Stimulated activated CD4-positive, alpha-beta T cell treated with anti-CD3 and anti-CD28 coated beads, Interleukin-4, amount 100 ng/mL, for 24 hours (primary cell): ENCODE results near the gene DCST2.

Source experiments
- DNase-seq: peaks from one replicate; pipeline ENCODE4 v3.0.0-alpha.2; 2020

The DCST2 gene

DNA sequence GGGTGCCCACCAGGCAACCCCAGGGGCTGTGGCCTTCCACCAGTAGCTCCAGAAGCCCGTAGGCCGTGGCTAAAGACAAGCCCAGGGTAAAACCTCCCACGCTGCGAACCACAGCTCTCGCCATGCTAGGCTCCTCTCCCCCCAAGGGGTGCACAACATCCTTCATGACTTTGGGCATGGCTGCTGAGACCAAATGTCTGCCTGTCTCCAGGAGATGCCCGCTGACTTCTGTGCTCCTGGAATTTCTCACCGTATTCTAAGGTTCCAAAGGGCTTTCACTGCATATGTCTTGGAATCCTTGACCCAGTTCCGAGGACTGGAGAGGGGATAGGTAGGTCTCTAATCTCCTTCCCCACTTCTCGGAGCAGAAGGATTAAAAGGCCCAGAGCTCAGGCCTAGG lies at the start of gene DCST2, which contains the start of gene DCST1:
Gene DCST2 (minus strand): TSS at position 258 of the 400 bp plus-strand sequence. CDS start 80 bp downstream, at position 178.
Gene DCST1 (plus strand): TSS at position 301 of the 400 bp plus-strand sequence. CDS start 213 bp downstream, outside the sequence.
- DNase-seq = no peak

DNA sequence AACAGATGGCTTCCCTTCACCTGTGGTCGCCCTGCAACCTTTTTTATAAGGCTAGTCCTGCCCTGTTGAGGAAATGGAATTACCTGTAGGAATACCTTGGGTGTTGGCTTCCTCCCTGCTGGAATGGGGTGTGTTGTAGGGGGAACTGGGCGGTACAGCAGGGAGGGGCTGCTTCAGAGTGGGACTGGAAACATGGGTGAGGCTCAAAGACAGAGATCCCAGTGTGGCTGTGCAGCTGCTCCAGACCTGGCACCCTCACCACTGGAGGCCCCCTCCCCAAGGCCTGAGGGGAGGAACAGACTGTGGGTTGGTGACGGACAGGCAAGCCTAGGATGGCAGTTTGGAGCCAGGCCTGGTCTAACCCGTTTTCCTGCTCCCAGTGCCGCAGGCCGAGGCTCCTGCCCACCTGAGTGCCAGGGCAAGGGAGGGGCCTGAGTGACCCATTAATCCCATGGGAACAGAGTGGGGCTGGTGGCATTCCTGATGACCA lies 49.5 kb upstream of the DCST2 start:
- no peak for DNase-seq

DNA sequence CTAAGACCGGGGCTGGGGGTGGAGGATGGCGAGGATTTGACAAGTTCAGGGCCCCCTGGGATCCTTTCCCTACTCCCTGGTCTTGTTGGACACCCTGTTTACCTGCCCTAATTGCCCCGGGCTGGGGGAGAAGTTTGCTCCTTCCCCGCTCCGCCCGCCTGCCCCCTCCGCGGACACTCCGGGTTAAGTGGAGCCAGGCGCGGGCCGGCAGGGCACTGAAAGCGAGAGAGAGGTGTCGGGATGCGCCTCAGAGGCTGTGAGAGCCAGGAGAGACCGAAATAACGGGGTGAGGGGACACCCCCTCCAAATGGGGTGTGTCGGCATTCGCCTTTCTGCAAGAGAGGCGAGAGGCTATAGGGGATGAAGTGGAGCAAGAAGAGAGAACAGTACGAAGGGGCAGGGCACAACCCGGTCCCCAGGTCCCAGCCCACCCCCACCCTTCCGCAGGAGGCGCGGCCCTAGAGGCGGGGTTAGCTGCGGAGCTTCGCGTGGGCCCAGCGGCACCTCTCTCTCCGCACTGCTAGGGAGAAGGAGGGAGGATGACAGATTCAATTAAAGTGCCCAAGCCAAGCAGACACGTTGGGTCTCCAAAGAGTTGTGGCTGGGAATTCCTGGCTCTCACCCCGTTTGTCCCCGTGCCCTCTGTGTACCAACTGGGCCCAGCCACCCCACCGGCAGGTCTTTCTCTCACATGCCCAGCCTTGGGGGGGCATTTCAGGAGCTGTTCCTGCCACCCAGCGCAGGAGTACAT lies 48.9 kb upstream of the DCST2 start:
- no peak for DNase-seq

DNA sequence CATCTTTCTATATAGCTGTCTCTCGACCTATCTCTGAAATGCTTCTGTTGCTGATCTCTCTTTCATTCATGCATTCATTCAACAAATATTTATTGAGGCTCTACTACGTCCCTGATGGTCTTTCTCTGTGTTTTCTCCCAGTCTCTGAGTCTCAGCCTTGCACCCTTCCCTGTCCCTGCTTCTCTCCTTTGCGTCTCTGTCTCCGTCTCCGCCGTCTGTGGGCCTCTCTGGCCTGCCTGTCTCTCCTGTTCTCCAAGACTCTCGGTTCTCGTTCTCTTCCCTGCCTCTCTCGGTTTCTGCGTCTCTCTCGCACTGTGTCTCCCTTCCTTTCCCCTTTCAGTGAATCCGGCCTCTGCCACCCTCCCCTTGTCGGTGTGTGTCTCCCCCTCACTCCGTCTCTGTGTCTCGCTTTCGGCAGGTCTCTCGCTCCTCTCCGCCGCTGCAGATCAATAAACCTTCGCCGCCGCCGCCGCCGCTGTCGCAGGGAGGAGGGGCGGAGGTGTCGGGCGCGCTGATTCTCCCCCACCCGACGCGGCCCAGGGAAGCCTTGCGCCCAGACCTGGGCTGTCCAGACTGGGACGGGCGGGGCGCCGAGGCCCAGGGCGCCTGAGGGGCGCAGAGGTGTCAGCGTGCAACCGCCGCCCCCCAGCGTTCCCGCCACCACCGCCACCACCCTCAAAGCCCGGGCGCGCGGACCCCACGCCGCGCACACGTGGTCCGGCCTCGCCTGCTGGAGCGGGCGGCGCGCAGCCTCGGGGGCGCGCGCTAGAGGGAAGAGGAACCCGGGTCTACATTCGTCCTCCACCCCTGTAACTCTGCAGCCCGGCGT lies 48.1 kb upstream of the DCST2 start:
- DNase-seq = no peak

DNA sequence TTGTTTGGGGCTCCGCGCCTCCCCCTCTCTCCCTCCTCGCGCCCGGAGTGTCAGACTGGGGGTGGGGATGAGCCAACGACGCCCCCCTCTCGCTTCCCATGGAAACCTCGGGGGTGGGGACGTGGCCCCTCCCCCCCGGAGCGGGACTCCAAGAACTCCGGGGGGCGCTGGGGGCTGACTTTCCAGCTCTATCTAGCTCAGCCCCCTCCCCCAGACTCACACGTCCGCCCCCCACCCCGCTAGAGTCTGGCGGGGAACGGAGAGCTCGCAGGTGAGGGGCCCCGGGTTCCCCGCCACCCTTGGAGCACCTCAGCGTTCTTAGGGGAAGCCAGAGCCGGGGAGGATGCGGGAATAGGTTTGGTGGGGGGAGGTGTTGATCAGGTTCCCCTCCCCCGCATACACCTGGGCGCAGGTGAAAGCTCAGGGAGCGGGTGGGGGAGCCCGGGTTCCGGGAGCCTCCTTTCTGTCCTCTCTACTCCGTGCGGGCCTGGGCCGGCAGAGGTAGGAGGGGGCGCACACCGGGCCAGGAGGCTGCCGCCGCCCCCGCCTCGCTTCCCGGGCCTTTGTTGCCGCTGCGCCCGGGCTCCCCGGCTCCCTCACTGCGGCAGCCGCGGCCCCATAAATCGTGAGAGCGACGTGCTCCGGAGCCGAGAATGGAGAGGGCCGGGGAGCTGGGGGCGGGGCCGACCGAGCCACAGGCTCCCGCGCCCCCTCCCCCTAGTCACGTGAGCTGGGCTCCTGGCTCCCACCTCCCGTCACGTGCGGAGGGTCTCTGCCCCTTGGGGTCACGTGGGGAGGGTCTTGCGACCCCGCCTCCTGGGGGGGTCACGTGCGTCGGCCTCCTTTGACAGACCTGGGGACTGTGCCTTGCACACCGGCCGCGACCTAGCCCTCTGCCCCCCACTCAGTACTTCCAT lies 47.0 kb upstream of the DCST2 start:
- DNase-seq = peak; percentile 33

DNA sequence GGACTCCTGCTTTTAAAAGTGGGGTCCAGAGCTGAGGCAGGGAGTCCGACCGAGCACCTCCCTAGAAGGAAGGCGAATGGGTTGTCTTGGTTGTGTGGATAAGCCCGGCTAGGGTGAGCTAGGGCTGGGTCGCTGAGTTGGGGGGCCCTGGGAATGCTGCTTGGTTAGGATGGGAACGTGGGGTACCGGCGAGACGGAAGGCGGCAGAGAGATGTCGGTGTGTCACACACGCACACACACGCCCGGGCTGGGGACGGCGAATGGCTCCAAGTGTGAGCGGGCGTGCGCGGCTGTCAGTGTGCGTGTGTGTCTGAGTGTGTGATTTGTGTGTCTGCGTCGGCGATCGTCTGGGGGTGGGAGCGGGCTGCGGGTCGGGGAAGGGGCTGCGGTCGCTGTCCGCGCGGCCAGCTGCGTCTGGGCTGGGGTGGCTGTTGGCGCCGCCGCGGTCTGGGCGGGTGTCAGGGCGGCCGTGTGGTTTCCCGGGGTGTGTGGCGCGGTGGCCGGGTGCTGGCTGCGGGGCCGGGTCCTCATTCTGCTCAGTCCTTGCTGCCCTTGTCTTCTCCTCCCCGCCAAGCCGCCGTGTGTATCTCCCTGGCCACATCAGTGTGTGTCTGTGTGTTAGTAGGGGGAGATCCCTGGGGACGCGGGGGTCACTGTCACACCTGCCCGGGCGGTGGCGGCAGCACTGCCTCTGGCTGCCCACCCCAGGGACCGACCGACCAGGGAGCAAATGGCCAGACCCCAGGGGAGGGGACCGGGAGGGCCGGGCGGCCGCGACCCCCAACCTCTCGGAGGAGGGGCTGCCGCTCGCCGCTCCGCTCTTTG lies 46.1 kb upstream of the DCST2 start:
- no peak for DNase-seq

DNA sequence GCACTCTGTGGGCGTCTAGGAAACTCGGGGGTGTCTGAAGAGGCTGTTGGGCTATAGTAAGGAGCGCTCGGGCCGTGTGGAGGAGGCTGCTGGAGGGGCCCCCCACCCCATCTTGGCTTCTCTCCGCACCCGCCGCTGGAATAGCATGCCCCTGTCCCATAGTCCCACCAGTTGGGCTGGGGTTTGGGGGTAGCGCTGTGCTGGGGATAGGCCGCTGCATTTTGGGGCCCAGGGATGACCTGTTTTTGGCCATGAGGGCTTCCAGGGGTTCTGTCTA lies 45.6 kb upstream of the DCST2 start:
- no peak for DNase-seq

DNA sequence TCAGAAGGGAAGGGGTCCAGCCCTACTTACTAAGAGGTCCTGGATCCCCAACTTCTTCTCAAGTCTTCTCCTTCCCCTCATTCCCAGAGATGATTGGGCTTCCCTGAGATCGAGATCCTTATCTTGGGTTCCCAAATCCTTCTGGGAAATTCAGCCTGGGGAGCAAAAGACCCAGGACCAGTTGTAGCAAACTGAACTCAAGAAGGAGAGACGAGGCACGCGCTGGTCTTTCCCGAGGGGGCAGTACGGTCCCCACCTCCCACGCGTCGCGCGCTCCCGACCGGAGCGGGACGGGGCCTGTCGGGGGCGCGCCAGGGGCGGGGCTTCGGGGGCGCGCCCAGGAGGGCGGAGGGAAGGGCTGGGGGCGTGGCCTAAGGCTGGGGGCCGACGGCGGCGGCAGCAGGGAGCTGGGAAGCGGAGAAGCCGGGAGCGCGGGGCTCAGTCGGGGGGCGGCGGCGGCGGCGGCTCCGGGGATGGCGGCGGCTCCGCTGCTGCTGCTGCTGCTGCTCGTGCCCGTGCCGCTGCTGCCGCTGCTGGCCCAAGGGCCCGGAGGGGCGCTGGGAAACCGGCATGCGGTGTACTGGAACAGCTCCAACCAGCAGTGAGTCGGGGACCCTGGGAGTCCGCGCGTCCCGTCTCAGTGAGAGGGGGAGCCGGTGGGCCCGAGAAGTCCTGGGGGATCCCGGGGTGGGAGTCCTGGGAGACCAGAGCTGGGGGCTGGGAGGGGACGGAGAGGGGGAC lies 45.1 kb upstream of the DCST2 start, which contains the start of gene EFNA3:
Gene EFNA3 (plus strand): TSS at position 369 of the 741 bp plus-strand sequence. CDS start 105 bp downstream, at position 474.
- DNase-seq = peak; percentile 59

DNA sequence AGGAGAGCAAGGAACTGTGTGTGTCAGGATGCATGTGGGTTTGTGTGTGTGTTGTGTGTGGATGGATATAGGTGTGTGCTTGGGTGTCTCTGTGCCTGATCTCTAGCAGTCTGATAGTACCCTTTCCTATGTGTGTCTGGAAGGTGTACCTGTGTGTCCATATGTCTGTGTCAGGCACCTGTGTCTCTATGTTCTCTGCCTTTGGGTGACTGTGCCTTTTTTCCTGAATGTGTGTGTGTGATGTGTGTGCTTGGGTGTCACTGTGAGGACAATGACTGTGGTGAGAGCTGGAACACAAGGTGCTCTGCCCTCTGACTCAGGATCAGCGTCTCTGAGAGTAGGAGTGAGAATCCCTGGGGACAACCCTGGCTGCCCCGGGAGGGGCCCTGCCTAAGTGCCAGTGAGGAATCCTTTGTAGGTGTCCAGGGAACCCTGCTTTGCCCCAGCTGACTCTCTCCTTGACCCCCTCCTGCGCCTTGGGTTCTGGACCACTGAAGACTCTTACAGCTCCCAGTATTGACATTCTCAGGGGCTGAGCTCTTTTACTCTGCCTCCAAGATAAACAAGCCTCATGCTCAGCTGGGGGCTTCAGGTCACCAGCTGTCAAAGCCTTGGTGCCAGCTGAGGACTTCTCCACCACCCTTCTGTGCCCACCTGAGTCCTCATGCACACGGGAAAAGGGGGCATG lies 44.3 kb upstream of the DCST2 start:
- DNase-seq = no peak

DNA sequence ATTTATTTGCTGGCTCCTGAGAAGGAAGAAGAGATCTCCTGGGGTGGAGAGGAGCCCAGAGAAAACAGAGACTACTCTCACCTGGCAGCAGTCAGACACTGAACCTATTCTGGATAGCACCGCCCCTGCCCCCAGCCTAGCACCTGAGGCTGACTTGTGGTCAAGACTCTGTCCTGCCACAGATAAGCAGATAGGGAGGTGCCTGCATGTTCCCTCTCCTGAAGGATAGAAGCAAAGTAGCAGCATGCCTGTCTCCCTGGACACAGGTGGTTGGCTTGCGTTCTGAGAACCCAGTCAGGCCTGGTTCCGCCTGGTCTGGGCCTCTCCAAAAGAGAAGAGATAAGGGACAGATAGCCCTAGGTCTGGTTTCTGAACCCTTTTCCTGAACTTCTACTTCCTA lies 43.8 kb upstream of the DCST2 start:
- no peak for DNase-seq

DNA sequence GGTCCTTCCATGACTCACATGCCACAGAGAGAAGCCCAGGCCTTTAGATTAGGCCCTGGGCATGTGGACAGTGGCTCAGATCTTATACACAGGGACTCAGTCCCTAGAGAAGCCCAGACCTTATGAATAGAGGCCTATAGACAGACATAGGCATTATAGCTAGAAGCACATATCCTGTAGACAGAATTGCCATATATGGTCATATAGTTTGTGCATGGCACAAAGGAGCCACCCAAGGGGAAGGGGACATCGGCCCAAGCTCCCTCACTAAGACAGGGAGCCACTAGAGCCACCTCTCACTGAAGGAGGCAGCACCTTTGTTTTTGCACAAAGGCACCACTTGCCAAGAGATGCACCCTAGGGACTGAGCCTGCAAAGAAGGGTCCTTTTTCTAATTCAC lies 42.8 kb upstream of the DCST2 start:
- DNase-seq = no peak

DNA sequence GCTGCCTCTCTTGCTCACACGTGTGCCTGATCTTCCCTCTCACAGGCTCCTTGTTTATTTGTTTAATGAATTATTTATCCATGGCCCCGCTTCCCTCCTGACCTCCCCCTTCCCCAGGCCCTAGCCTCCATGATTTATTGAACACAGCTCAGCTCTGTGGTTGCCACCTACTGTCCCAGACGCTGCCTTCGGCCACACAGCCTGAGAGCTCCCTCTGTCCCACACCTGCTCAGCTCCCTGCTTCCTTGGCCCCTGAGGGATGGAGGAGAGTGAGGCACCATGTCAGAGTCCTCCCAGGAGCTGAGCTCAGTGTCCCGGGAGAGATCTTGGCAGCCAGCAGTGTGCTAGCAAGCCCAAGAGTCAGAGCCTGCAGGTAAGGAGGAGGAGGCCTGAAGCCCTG lies 42.0 kb upstream of the DCST2 start:
- no peak for DNase-seq

DNA sequence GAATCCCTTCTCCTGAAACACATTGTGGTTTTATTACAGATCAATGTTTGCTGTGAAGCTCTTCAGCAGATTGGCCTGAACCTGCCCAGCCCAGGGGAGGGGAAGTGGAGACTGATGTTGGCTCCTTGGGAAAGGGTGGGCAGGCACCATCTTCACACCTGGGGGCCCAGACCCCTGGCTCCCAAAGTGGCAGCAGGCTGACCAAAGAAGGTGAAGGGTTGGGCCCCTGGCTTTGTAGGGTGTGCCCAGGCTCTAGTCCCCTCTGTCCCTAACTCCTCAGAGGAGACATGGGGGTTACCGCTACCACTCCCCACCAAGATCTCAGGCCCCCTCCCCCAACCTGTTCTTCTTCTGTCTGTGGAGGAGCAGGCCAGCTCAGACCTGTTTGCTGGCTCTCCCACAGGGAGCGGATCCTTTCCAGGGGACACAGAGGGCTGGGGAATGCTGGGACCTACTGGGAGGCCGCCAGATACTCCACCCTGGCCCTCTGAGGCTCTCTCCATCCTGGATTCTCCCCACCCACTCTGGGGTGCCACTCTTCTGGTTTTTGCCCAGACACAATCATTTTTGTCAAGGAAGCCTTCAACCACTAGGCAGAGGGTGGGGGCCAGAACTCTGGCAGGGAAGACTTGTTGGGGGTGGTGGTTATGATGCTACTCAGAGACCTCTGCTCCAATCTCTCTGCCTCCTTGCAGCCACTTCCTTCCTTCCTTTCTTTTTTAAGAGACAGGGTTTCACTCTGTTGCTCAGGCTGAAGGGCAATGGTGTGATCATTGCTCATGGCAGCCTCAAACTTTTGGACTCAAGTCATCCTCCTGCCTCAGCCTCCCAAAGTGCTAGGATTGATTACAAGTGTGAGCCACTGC lies 40.0 kb upstream of the DCST2 start:
- DNase-seq = no peak

DNA sequence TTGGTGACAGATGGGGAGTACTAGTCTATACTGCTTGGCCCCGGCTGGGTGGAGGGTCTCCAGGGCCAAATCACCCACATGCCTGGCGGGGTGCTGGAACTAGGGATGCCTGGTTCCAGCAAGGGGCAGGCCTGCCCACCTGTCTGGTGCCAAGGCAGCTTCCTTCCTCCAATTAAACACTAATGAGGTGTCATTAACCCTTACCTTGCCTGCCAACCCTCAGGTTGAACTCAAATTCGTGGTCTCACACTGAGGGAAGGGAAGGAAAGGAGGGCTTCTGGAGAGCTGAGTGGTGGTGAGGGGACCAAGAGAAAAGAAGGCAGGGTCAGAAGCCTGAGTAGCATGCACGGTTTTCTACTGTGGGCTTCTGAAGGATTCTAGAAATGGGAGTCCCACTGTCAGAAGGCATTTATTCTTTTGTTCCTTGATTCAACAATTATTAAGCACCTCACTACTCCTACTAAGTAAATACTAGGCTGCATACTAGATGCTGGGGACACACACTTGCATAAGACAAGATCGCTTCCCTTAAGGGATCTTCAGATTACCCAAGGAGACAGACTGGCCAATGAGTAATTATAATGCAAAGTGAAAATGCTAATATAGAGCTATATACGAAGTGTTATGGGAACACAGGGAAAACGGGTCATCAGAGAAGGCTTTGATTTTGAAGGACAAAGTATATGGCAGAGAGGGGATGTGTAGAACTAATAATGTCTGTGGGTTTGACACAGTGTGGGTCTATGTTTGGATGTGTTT lies 39.1 kb upstream of the DCST2 start:
- DNase-seq = no peak

DNA sequence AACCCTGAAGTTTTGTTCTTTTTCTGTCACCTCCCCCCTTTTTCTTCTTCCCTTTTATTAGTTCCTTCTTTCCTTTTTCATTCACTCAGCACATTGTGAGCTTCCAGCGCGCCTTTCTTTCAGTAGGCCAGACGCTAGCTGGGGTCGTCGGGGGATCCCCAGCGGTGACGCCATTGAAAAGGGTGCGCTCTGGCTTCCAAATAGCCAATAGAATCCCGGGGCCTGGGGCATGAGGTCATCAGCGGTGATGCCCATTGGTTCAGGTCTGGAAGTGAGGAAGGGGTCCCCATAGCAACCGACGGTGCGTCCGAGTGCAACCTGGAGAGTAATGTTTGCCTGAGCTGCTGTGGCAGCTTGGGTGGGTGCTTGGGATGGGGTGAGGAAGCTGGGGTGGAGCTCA lies 38.1 kb upstream of the DCST2 start:
- no peak for DNase-seq

DNA sequence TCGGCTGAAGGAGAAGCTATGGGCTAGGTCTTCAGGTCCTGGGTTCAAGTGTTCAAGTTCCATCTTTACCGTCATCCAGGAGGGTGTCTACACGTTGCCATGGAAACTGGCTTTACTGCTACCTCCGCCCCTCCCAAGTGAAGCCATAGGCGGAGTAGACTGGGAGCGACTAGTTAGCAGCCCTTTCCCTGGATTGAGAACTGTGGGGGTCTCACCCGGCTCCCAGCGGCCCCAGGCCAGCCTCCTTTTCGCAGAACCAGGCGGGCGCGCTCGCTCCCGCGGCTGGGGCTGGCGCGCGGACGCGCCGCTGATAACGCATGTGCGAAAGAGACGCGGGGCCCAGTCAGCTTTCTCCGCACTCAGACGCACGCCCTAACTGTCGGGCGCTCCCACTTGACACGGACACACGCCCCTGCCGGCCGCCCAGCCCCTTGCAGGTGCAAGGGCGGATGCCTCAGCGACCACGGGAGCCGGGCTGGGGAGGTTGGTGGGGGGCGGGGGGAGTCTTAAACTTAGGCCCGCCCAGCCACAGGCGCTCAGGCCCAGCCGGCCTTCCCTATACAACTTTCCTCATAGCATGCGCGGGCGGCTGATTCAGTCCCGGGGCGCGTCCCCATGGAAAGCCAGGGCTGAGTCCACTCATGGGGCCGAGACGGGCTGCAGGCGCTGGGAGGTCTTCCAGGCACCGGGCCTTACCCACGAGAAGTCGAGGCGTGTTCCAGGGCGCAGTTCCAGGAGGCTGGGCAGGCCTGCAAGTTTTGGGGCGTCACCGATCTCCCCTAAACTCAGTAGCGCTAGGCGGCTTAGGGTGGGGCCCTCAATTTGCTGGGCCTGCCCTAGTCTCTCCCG lies 37.4 kb upstream of the DCST2 start:
- peak; percentile 78 for DNase-seq

DNA sequence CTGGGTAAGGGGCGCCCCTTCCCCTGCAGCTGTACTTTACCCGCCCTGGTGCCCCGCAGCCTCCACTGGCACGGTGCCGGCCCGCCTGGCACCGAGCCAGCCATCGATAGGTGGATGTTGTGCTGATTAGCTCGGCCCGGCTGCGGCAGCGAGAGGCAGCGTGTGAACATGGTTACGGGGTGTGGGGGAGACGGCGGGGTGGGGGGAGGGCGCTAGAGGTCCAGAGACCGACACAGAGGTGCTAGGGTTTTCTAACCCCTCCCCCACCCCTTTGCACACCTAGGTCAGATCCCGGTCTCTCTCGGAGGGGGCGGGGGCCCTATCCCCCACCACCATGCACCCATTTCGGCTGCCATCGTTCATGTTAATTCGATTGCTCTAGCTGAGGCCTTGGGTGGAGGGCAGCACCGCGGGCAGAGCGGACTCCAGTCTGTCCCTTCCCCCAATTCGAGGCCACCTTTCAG lies 36.6 kb upstream of the DCST2 start:
- DNase-seq = no peak
